22Rv1 (cell line): Measurements from ENCODE around the gene ZNF618.

Experiments used
- CTCF ChIP-seq: fragments of 450-650 bp; IDR thresholded peaks from 2 replicates; pipeline ENCODE4 v1.5.1; 2017; ENCODE audit warnings: mild to moderate bottlenecking
- ZFX ChIP-seq: fragments of 450-650 bp; IDR thresholded peaks from 2 replicates; pipeline ENCODE4 v1.6.1; 2017; ENCODE audit warnings: antibody characterized with exemption, borderline replicate concordance

- TF ChIP-seq CTCF (no peak), ZFX (no peak)
Observed at GRCh38 chr9:113931777-113932176, 55.7 kb downstream of the ZNF618 start.
